Liver (tissue), 9 donors: ENCODE measurements around the gene CT55. TPM values are rescaled to one million over a fixed set of nuclear protein-coding genes. Genes with fewer than 3 reads are reported as not detected.

Experiments
- DNase-seq: peaks from one replicate; pipeline ENCODE4 v3.0.0-alpha.2; 2017; ENCODE audit warnings: low spot score
- H3K27ac ChIP-seq, 2 donors: one replicate each; pipeline ENCODE4 v1.7.0; 2013; ENCODE audit warnings: inconsistent platforms in 2 of 2, low read length in 2 of 2, control low read depth in 1 of 2, low read depth in 1 of 2, mild to moderate bottlenecking in 1 of 2
- H3K27me3 ChIP-seq, 4 donors: one replicate each; pipeline versions ENCODE4 v1.6.1 to v1.7.0; 2013; ENCODE audit warnings: low read length in 3 of 4, inconsistent platforms in 1 of 4, mild to moderate bottlenecking in 1 of 4, moderate library complexity in 1 of 4; ENCODE audit not compliant: control insufficient read depth in 4 of 4, insufficient read depth in 4 of 4
- H3K36me3 ChIP-seq, 4 donors: one replicate each; pipeline versions ENCODE4 v1.6.1 to v1.7.0; 2013; ENCODE audit warnings: low read length in 3 of 4, mild to moderate bottlenecking in 3 of 4, low read depth in 1 of 4, moderate library complexity in 1 of 4; ENCODE audit not compliant: control insufficient read depth in 4 of 4, insufficient read depth in 3 of 4
- H3K4me1 ChIP-seq, 4 donors: one replicate each; pipeline versions ENCODE4 v1.6.1 to v1.7.0; 2013; ENCODE audit warnings: low read length in 3 of 4, mild to moderate bottlenecking in 3 of 4, moderate library complexity in 1 of 4; ENCODE audit not compliant: control insufficient read depth in 4 of 4, insufficient read depth in 4 of 4
- H3K4me3 ChIP-seq, 3 donors: one replicate each; pipeline versions ENCODE4 v1.6.1 to v1.7.0; 2013; ENCODE audit warnings: low read length in 3 of 3, control low read depth in 1 of 3, low read depth in 1 of 3, mild to moderate bottlenecking in 1 of 3
- H3K9ac ChIP-seq, 2 donors: one replicate each; pipeline ENCODE4 v1.7.0; 2013; ENCODE audit warnings: low read length in 2 of 2, mild to moderate bottlenecking in 2 of 2, moderate library complexity in 2 of 2, control low read depth in 1 of 2, low read depth in 1 of 2
- H3K9me3 ChIP-seq, 4 donors: one replicate each; pipeline versions ENCODE4 v1.6.1 to v1.7.0; 2013; ENCODE audit warnings: low read length in 3 of 4; ENCODE audit not compliant: control insufficient read depth in 4 of 4
- CTCF ChIP-seq: fragments of 150-350 bp; IDR thresholded peaks from 2 replicates; pipeline ENCODE4 v1.5.1; 2017; ENCODE audit warnings: improper control_type of control experiment, low read depth, low read length; ENCODE audit not compliant: missing input control
- EGR1 ChIP-seq, 2 donors: IDR thresholded peaks; 2 replicates each; pipeline ENCODE4 v1.6.1; 2016 to 2018; ENCODE audit warnings: antibody characterized with exemption in 2 of 2, low read depth in 2 of 2
- FOXA1 ChIP-seq: IDR thresholded peaks from 2 replicates; pipeline ENCODE4 v1.6.1; 2016; ENCODE audit warnings: antibody characterized with exemption
- FOXA2 ChIP-seq: IDR thresholded peaks from 2 replicates; pipeline ENCODE4 v1.6.1; 2016; ENCODE audit warnings: antibody characterized with exemption
- GABPA ChIP-seq, 2 donors: IDR thresholded peaks in 1 of 2; conservative IDR thresholded peaks in 1 of 2; 2 replicates each; pipeline ENCODE4 v1.6.1; 2016; ENCODE audit warnings: antibody characterized with exemption in 2 of 2, mild to moderate bottlenecking in 1 of 2, moderate library complexity in 1 of 2
- HNF4A ChIP-seq, 2 donors: conservative IDR thresholded peaks; 2 replicates each; pipeline ENCODE4 v1.6.1; 2016; ENCODE audit warnings: antibody characterized with exemption in 2 of 2, mild to moderate bottlenecking in 2 of 2
- HNF4G ChIP-seq: IDR thresholded peaks from 2 replicates; pipeline ENCODE4 v1.6.1; 2016; ENCODE audit warnings: antibody characterized with exemption
- JUND ChIP-seq, 2 donors: IDR thresholded peaks; 2 replicates each; pipeline ENCODE4 v1.6.1; 2016; ENCODE audit warnings: antibody characterized with exemption in 2 of 2
- RAD21 ChIP-seq, 2 donors: IDR thresholded peaks; 2 replicates each; pipeline ENCODE4 v1.6.1; 2016; ENCODE audit warnings: antibody characterized with exemption in 2 of 2, mild to moderate bottlenecking in 2 of 2
- RXRA ChIP-seq, 2 donors: IDR thresholded peaks; 2 replicates each; pipeline ENCODE4 v1.6.1; 2017 to 2018; ENCODE audit warnings: antibody characterized with exemption in 2 of 2, mild to moderate bottlenecking in 1 of 2
- SP1 ChIP-seq: IDR thresholded peaks from 2 replicates; pipeline ENCODE4 v1.6.1; 2018; ENCODE audit warnings: antibody characterized with exemption, mild to moderate bottlenecking
- TAF1 ChIP-seq: conservative IDR thresholded peaks from 2 replicates; pipeline ENCODE4 v1.6.1; 2016; ENCODE audit warnings: antibody characterized with exemption, mild to moderate bottlenecking
- YY1 ChIP-seq: IDR thresholded peaks from 2 replicates; pipeline ENCODE4 v1.6.1; 2016; ENCODE audit warnings: antibody characterized with exemption, mild to moderate bottlenecking
- ZBTB33 ChIP-seq: IDR thresholded peaks from 2 replicates; pipeline ENCODE4 v1.6.1; 2016; ENCODE audit warnings: antibody characterized with exemption
- WGBS: extraction: QIAGEN DNeasy Blood & Tissue Kit; methylation state at CpG from one replicate; pipeline ENCODE4 v1.1.7; 2013; 5-methylcytosine and 5-hydroxymethylcytosine counted together
- polyA plus RNA-seq, 2 donors: library from polyadenylated mRNA; stranded (reverse) in 1 of 2; unstranded in 1 of 2; fragments of 200-250 nt in 1 of 2; fragments of >200 nt in 1 of 2; fragmentation: Nextera tagmentation in 1 of 2; extraction: Ambion mirVana in 1 of 2; gene quantifications; one replicate each; pipeline versions ENCODE4 v1.2.1 to v1.2.3, GENCODE V29; 2013 to 2015
- total RNA-seq, 2 donors: library from RNA; depleted of rRNA; stranded (reverse); fragments of >200 nt; gene quantifications; one replicate each; pipeline ENCODE4 v1.2.3, GENCODE V29; 2014
- donor health status: healthy.
- donor health status: healthy.
- donor health status: healthy.
- donor health status: healthy.
- donor health status: healthy.

The CT55 gene
- total and polyA plus RNA-seq, 4 donors: not detected

DNA sequence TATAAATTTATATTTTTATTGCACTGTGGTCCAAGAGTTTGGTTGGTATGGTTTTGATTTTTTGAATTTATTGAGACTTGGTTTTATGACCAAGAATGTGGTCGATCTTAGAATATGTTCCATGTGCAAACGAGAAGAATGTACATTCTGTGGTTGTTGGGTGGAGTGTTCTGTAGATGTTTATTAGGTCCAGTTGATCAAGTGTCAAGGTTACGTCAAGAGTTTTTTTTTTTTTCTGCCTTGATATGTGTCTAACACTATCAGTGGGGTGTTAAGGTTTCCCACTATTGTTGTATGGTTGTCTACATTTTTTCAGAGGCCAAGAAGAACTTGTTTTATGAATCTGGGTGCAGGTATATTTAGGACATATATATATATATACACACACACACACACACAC lies 61.6 kb downstream of the CT55 start:
- H3K4me3 ChIP-seq: no peak overlapping the region
- H3K27me3 ChIP-seq: peaks cover 0 to 3% (median 0%) of the 10 kb centered on the region in 4 donors
- 90% methylated on average over 3 of the region's 3 CpGs for WGBS

More for the DNA sequence above, 61.6 kb downstream of the CT55 start:
- H3K4me1 ChIP-seq: no peaks in the 10 kb centered on the region
- no peak overlapping the region for H3K27ac ChIP-seq
- no peaks in the 10 kb centered on the region for H3K36me3 ChIP-seq
- no peak for DNase-seq
- H3K9me3 ChIP-seq: no peaks in the 10 kb centered on the region
- TF ChIP-seq RAD21 (IDR thresholded peaks at IDR 0.05) (no peak), SP1 (no peak), CTCF (no peak), ZBTB33 (no peak), HNF4A (conservative IDR thresholded peaks at IDR 0.05) (no peak), JUND (IDR thresholded peaks at IDR 0.05) (no peak), RXRA (IDR thresholded peaks at IDR 0.05) (no peak), EGR1 (IDR thresholded peaks at IDR 0.05; ENCODE audit: low read depth in 2 of 2) (no peak), FOXA1 (no peak), YY1 (no peak), HNF4G (no peak), GABPA (IDR thresholded peaks at IDR 0.05 in 1 of 2, conservative IDR thresholded peaks at IDR 0.05 in 1 of 2) (no peak), TAF1 (no peak), FOXA2 (no peak)
- H3K9ac ChIP-seq: no peak overlapping the region

Other genes with a start within 250 kb of the CT55 start
- gene SMIM10, start 180.4 kb downstream of the CT55 start, total RNA-seq: 1 to 10 TPM in 1 of 2 donors, under 1 TPM in 1; 0.33 to 6.5 TPM
- gene SMIM10, start 180.4 kb downstream of the CT55 start, polyA plus RNA-seq: under 1 TPM; 0.53 to 0.83 TPM
- 1 to 10 TPM in 1 of 2 donors, under 1 TPM in 1; 0.50 to 3.3 TPM for gene RTL8B, start 148.9 kb downstream of the CT55 start, total RNA-seq
- 1 to 10 TPM; 1.6 to 3.3 TPM for gene RTL8B, start 148.9 kb downstream of the CT55 start, polyA plus RNA-seq
- gene RTL8C, start 139.0 kb downstream of the CT55 start, total RNA-seq: 10 to 100 TPM in 1 of 2 donors, 1 to 10 TPM in 1; 6.4 to 13.2 TPM
- gene RTL8C, start 139.0 kb downstream of the CT55 start, polyA plus RNA-seq: 10 to 100 TPM; 32.6 to 46.1 TPM
- 1 to 10 TPM; 1.1 to 3.4 TPM for gene RTL8A, start 119.3 kb downstream of the CT55 start, total RNA-seq
- gene RTL8A, start 119.3 kb downstream of the CT55 start, polyA plus RNA-seq: 10 to 100 TPM; 30.9 to 44.5 TPM
- gene SMIM10L2B, start 72.7 kb downstream of the CT55 start, total RNA-seq: 1 to 10 TPM; 1.3 to 2.1 TPM
- gene SMIM10L2B, start 72.7 kb downstream of the CT55 start, polyA plus RNA-seq: under 1 TPM; 0.49 to 0.55 TPM
- gene ETDB, start 50.9 kb downstream of the CT55 start, total RNA-seq: not detected
- gene ETDB, start 50.9 kb downstream of the CT55 start, polyA plus RNA-seq: not detected
- gene ETDA, start 80.7 kb upstream of the CT55 start, total RNA-seq: not detected
- gene ETDA, start 80.7 kb upstream of the CT55 start, polyA plus RNA-seq: not detected
- gene ETDC, start 138.1 kb upstream of the CT55 start, total RNA-seq: not detected
- not detected for gene ETDC, start 138.1 kb upstream of the CT55 start, polyA plus RNA-seq
- gene ZNF75D, start 172.7 kb upstream of the CT55 start, total RNA-seq: 10 to 100 TPM in 1 of 2 donors, 1 to 10 TPM in 1; 3.7 to 12.4 TPM
- gene ZNF75D, start 172.7 kb upstream of the CT55 start, polyA plus RNA-seq: 1 to 10 TPM; 3.0 to 3.8 TPM
- 1 to 10 TPM; 2.8 to 3.6 TPM for gene ZNF449, start 173.4 kb upstream of the CT55 start, total RNA-seq
- gene ZNF449, start 173.4 kb upstream of the CT55 start, polyA plus RNA-seq: 1 to 10 TPM in 1 of 2 donors, under 1 TPM in 1; 0.93 to 2.3 TPM